H54 (cell line): ENCODE data around the gene C8G.

ENCODE experiments used
- DNase-seq: peaks from one replicate; pipeline ENCODE4 v3.0.0; 2011; ENCODE audit warnings: low spot score, mixed read lengths; ENCODE audit not compliant: insufficient read length
- FAIRE-seq: peaks from 3 replicates; lab custom pipeline; 2011; peaks lifted over from hg19 to GRCh38; lab: Jason Lieb, UNC
- POLR2A ChIP-seq: IDR thresholded peaks from 2 replicates; pipeline ENCODE4 v1.6.1; 2011; ENCODE audit warnings: low read depth, mild to moderate bottlenecking, low read length

The C8G gene

GRCh38 chr9:136941231-136942111 lies 3.6 kb upstream of the C8G start:
- no peak for TF ChIP-seq POLR2A
- FAIRE-seq (no peak), DNase-seq (no peak)

GRCh38 chr9:136942112-136942880 lies 2.7 kb upstream of the C8G start:
- no peak for DNase-seq
- no peak for FAIRE-seq
- TF ChIP-seq POLR2A = no peak

- no peak for FAIRE-seq
Measured at GRCh38 chr9:136942881-136943230, 2.2 kb upstream of the C8G start.

GRCh38 chr9:136943291-136944211 lies 1.5 kb upstream of the C8G start:
- TF ChIP-seq POLR2A = 0 out of 2 replicates have a peak, but pooled peaks have one; percentile 28
- FAIRE-seq (no peak), DNase-seq (peak; percentile 91)

More at GRCh38 chr9:136942881-136943230, 2.2 kb upstream of the C8G start:
- TF ChIP-seq POLR2A = no peak
- no peak for DNase-seq

GRCh38 chr9:136944212-136944518 lies 878 bp upstream of the C8G start:
- FAIRE-seq = no peak
- DNase-seq = peak; percentile 91
- TF ChIP-seq POLR2A = no peak

GRCh38 chr9:136945333-136946227 lies 537 bp downstream of the C8G start:
- no peak for TF ChIP-seq POLR2A
- DNase-seq (no peak), FAIRE-seq (no peak)

GRCh38 chr9:136946228-136947027 lies 1.4 kb downstream of the C8G start:
- TF ChIP-seq POLR2A = no peak
- FAIRE-seq = no peak
- DNase-seq = no peak

GRCh38 chr9:136947028-136947891 lies 2.2 kb downstream of the C8G start:
- no peak for TF ChIP-seq POLR2A
- no peak for DNase-seq
- FAIRE-seq = no peak

GRCh38 chr9:136947955-136948510 lies 3.0 kb downstream of the C8G start:
- TF ChIP-seq POLR2A = no peak
- FAIRE-seq (no peak), DNase-seq (no peak)

GRCh38 chr9:136949239-136949816 lies 4.3 kb downstream of the C8G start:
- FAIRE-seq (no peak), DNase-seq (no peak)
- no peak for TF ChIP-seq POLR2A
